SK-N-SH (cell line): Measurements from ENCODE around the gene SNAPC1. TPM values are rescaled to one million over a fixed set of nuclear protein-coding genes. Genes with fewer than 3 reads are reported as not detected.

Source experiments
- CTCF ChIA-PET: fragments of 300-600, 350-600 bp; formaldehyde crosslinking; extraction: SDS; loops from one replicate; lab custom pipeline; 2021; lab: Yijun Ruan, JAX
- POLR2A ChIA-PET: fragments of 350-600 bp; sonication (Branson Sonifier 250); formaldehyde crosslinking; extraction: SDS; loops from one replicate; lab custom pipeline; 2020; ENCODE audit warnings: antibody characterized with exemption, inconsistent platforms; lab: Yijun Ruan, JAX
- DNase-seq: peaks from one replicate; pipeline ENCODE4 v3.0.0; 2012
- H2AFZ ChIP-seq: fragments of 200-600 bp; sonication (generic); 2 replicates; pipeline ENCODE4 v1.8.1; 2016; ENCODE audit warnings: antibody characterized with exemption, mild to moderate bottlenecking, low read depth
- H3F3A ChIP-seq: fragments of 200-600 bp; sonication (generic); replicated peaks from 2 replicates; pipeline ENCODE3; 2016; ENCODE audit warnings: antibody characterized with exemption, mild to moderate bottlenecking; ENCODE audit not compliant: insufficient read depth
- H3K27ac ChIP-seq, 2 experiments: fragments of 200-500 bp in 1 of 2; fragments of 200-600 bp in 1 of 2; sonication (Bioruptor generic) in 1 of 2; sonication (generic), shearing (Covaris generic) in 1 of 2; 2 replicates each; pipeline versions ENCODE4 v1.5.1 to v1.6.1; 2014 to 2016; ENCODE audit warnings: low read depth in 2 of 2, inconsistent platforms in 1 of 2, low read length in 1 of 2, mild to moderate bottlenecking in 1 of 2, mixed read lengths in 1 of 2
- H3K27me3 ChIP-seq: fragments of 200-600 bp; sonication (generic), shearing (Covaris generic); 2 replicates; pipeline ENCODE4 v1.6.1; 2016; ENCODE audit warnings: mixed run types; ENCODE audit not compliant: insufficient read depth
- H3K36me3 ChIP-seq, 2 experiments: fragments of 200-500 bp in 1 of 2; fragments of 200-600 bp in 1 of 2; sonication (Bioruptor generic) in 1 of 2; sonication (generic) in 1 of 2; replicated peaks in 1 of 2; 2 replicates each; pipeline versions ENCODE3 to v1.5.1; 2014 to 2016; ENCODE audit warnings: low read length in 1 of 2, mild to moderate bottlenecking in 1 of 2; ENCODE audit not compliant: insufficient read depth in 2 of 2, control insufficient read depth in 1 of 2
- H3K4me1 ChIP-seq, 2 experiments: fragments of 200-500 bp in 1 of 2; fragments of 200-600 bp in 1 of 2; sonication (Bioruptor generic) in 1 of 2; sonication (generic), shearing (Covaris generic) in 1 of 2; 2 replicates each; pipeline versions ENCODE4 v1.5.1 to v1.6.1; 2014 to 2016; ENCODE audit warnings: low read depth in 1 of 2, low read length in 1 of 2, mixed run types in 1 of 2; ENCODE audit not compliant: insufficient read depth in 2 of 2, control insufficient read depth in 1 of 2
- H3K4me2 ChIP-seq: fragments of 200-600 bp; sonication (generic), shearing (Covaris generic); 2 replicates; pipeline ENCODE4 v1.6.1; 2017; ENCODE audit warnings: mixed run types
- H3K4me3 ChIP-seq, 2 experiments: fragments of 200-500 bp in 1 of 2; fragments of 200-600 bp in 1 of 2; sonication (Bioruptor generic) in 1 of 2; sonication (generic), shearing (Covaris generic) in 1 of 2; 2 replicates each; pipeline versions ENCODE4 v1.5.1 to v1.8.1; 2014 to 2016; ENCODE audit warnings: low read depth in 2 of 2, inconsistent platforms in 1 of 2, low read length in 1 of 2, mild to moderate bottlenecking in 1 of 2, mixed read lengths in 1 of 2, moderate library complexity in 1 of 2
- H3K79me2 ChIP-seq: fragments of 200-600 bp; sonication (generic); 2 replicates; pipeline ENCODE4 v1.8.1; 2017; ENCODE audit warnings: mild to moderate bottlenecking; ENCODE audit not compliant: insufficient read depth
- H3K9ac ChIP-seq: fragments of 200-600 bp; sonication (generic); 2 replicates; pipeline ENCODE4 v1.6.1; 2017; ENCODE audit warnings: mixed run types
- H3K9me2 ChIP-seq: fragments of 200-600 bp; sonication (generic); 2 replicates; pipeline ENCODE4 v1.6.1; 2017; ENCODE audit warnings: mixed run types
- H3K9me3 ChIP-seq: fragments of 200-600 bp; sonication (generic); 2 replicates; pipeline ENCODE4 v1.6.1; 2017; ENCODE audit warnings: mixed run types, mild to moderate bottlenecking, moderate library complexity
- H4K20me1 ChIP-seq: fragments of 200-600 bp; sonication (generic); 2 replicates; pipeline ENCODE4 v1.6.1; 2017; ENCODE audit warnings: mild to moderate bottlenecking, mixed run types; ENCODE audit not compliant: insufficient read depth
- CHD2 ChIP-seq: fragments of 150-350 bp; IDR thresholded peaks from 2 replicates; pipeline ENCODE4 v1.6.1; 2018; ENCODE audit warnings: low read length; ENCODE audit not compliant: partially characterized antibody
- EP300 ChIP-seq, 2 experiments: IDR thresholded peaks; 2 replicates each; pipeline versions ENCODE4 v1.4.0 to v1.6.1; 2012; ENCODE audit warnings: borderline replicate concordance in 1 of 2, low read depth in 1 of 2, low read length in 1 of 2
- GATA2 ChIP-seq: sonication (generic); formaldehyde crosslinking; IDR thresholded peaks from 2 replicates; pipeline ENCODE4 v1.5.0; 2020; ENCODE audit warnings: mild to moderate bottlenecking, missing genetic modification reagents
- JUND ChIP-seq: IDR thresholded peaks from 2 replicates; pipeline ENCODE4 v1.4.0; 2012
- MEF2A ChIP-seq: IDR thresholded peaks from 2 replicates; pipeline ENCODE4 v1.4.0; 2012; ENCODE audit warnings: low read depth, borderline replicate concordance
- NFIC ChIP-seq: IDR thresholded peaks from 2 replicates; pipeline ENCODE4 v1.4.0; 2012; ENCODE audit warnings: borderline replicate concordance
- NRF1 ChIP-seq: IDR thresholded peaks from 2 replicates; pipeline ENCODE4 v1.6.1; 2012; ENCODE audit warnings: low read depth, mild to moderate bottlenecking, low read length
- POLR2AphosphoS5 ChIP-seq: IDR thresholded peaks from 2 replicates; pipeline ENCODE4 v1.6.1; 2012; ENCODE audit warnings: low read depth, low read length
- RCOR1 ChIP-seq: fragments of 150-350 bp; IDR thresholded peaks from 2 replicates; pipeline ENCODE4 v1.6.1; 2017; ENCODE audit warnings: antibody characterized with exemption, low read length
- RFX5 ChIP-seq: IDR thresholded peaks from 2 replicates; pipeline ENCODE4 v1.6.1; 2012; ENCODE audit warnings: mild to moderate bottlenecking, improper control_type of control experiment, low read length
- SMC3 ChIP-seq: IDR thresholded peaks from 2 replicates; pipeline ENCODE4 v1.6.1; 2012; ENCODE audit warnings: low read depth, low read length, improper control_type of control experiment
- TAF1 ChIP-seq: IDR thresholded peaks from 2 replicates; pipeline ENCODE4 v1.6.1; 2012; ENCODE audit warnings: low read depth, mild to moderate bottlenecking, low read length, moderate library complexity, borderline replicate concordance
- TCF12 ChIP-seq: IDR thresholded peaks from 2 replicates; pipeline ENCODE4 v1.4.0; 2012
- YY1 ChIP-seq: IDR thresholded peaks from 2 replicates; pipeline ENCODE4 v1.4.0; 2012; ENCODE audit warnings: low read depth, mild to moderate bottlenecking
- WGBS: methylation state at CpG from one replicate; pipeline ENCODE4 v1.1.6; 2017; ENCODE audit warnings: low lambda C conversion rate; 5-methylcytosine and 5-hydroxymethylcytosine counted together
- polyA plus RNA-seq, 3 experiments: library from polyadenylated mRNA; depleted of rRNA; stranded (reverse); fragments of >200 nt; gene quantifications; 2 replicates each; pipeline ENCODE4 v1.2.3, GENCODE V29; 2012
- TF ChIP-seq, protein P1 (sequence below): fragments of 150-350 bp; IDR thresholded peaks from 2 replicates; pipeline ENCODE4 v1.6.1; 2016; ENCODE audit warnings: mild to moderate bottlenecking, low read depth, low read length
- TF ChIP-seq, protein P2 (sequence below): IDR thresholded peaks from 2 replicates; pipeline ENCODE4 v1.4.0; 2012; ENCODE audit warnings: low read depth, borderline replicate concordance
- TF ChIP-seq, protein P3 (sequence below): fragments of 150-350 bp; IDR thresholded peaks from 2 replicates; pipeline ENCODE4 v1.6.1; 2017; ENCODE audit warnings: antibody characterized with exemption, low read length, low read depth, borderline replicate concordance
- TF ChIP-seq, protein P4 (sequence below): IDR thresholded peaks from 2 replicates; pipeline ENCODE4; 2012
- TF ChIP-seq, protein P5 (sequence below): IDR thresholded peaks from 2 replicates; pipeline ENCODE4 v1.4.0; 2012; ENCODE audit warnings: low read depth, borderline replicate concordance

SNAPC1 gene
- polyA plus RNA-seq, 1 of the 3 experiments (the other 2 are of a cell fraction) = 3.4 TPM

DNA sequence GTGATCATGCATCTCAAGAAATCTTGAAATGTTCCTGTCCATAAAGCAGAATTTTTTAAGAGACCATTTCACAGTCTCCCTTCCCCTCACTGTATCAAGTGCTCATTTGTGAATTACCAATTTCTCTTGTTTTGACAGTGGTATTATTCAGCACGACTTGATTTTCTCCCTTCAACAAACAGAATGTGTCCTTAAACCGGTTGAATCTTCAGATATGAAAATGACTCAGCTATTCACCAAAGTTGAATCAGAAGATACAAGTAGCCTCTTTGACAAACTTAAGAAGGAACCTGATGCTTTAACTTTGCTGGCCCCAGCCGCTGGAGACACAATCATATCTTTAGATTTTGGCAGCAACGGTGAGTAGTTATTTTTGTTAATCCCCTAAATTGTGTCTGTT is 25.5 kb upstream of the SNAPC1 start:
- 79% methylated on average over 4 of the region's 4 CpGs for WGBS
- ChIA-PET CTCF (interaction anchor here (0.6 to 1.4 kb wide), 3 partner anchors 13 to 286 kb away, joined by 3 to 5 read pairs (median 3); no protein-coding TSS in a partner anchor), POLR2A (no interaction called here)
- Histone ChIP-seq H3K4me3 (no peak overlapping the region), H4K20me1 (no peaks in the 10 kb centered on the region; the same call in 1 of the 2 replicates), H2AFZ (no peak overlapping the region), H3K9me2 (no peaks in the 10 kb centered on the region), H3K4me2 (no peak overlapping the region), H3K27me3 (no peaks in the 10 kb centered on the region), H3K79me2 (peaks cover 26% of the 10 kb centered on the region), H3K27ac (no peak overlapping the region; a peak in 1 of 4 replicates), H3F3A (peaks cover 14% of the 10 kb centered on the region), H3K9ac (no peak overlapping the region), H3K9me3 (no peaks in the 10 kb centered on the region), H3K4me1 (no peaks in the 10 kb centered on the region; a peak in 1 of 4 replicates), H3K36me3 (peaks cover 83 to 85% of the 10 kb centered on the region in 2 experiments)
- TF ChIP-seq, protein P1, sequence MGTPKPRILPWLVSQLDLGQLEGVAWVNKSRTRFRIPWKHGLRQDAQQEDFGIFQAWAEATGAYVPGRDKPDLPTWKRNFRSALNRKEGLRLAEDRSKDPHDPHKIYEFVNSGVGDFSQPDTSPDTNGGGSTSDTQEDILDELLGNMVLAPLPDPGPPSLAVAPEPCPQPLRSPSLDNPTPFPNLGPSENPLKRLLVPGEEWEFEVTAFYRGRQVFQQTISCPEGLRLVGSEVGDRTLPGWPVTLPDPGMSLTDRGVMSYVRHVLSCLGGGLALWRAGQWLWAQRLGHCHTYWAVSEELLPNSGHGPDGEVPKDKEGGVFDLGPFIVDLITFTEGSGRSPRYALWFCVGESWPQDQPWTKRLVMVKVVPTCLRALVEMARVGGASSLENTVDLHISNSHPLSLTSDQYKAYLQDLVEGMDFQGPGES = no peak
- no peak for TF ChIP-seq CHD2
- TF ChIP-seq TCF12 = no peak
- TF ChIP-seq, protein P2, sequence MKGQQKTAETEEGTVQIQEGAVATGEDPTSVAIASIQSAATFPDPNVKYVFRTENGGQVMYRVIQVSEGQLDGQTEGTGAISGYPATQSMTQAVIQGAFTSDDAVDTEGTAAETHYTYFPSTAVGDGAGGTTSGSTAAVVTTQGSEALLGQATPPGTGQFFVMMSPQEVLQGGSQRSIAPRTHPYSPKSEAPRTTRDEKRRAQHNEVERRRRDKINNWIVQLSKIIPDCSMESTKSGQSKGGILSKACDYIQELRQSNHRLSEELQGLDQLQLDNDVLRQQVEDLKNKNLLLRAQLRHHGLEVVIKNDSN = no peak
- TF ChIP-seq NRF1 = no peak
- TF ChIP-seq, protein P3, sequence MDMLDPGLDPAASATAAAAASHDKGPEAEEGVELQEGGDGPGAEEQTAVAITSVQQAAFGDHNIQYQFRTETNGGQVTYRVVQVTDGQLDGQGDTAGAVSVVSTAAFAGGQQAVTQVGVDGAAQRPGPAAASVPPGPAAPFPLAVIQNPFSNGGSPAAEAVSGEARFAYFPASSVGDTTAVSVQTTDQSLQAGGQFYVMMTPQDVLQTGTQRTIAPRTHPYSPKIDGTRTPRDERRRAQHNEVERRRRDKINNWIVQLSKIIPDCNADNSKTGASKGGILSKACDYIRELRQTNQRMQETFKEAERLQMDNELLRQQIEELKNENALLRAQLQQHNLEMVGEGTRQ = no peak
- TF ChIP-seq SMC3 = no peak
- TF ChIP-seq, protein P4, sequence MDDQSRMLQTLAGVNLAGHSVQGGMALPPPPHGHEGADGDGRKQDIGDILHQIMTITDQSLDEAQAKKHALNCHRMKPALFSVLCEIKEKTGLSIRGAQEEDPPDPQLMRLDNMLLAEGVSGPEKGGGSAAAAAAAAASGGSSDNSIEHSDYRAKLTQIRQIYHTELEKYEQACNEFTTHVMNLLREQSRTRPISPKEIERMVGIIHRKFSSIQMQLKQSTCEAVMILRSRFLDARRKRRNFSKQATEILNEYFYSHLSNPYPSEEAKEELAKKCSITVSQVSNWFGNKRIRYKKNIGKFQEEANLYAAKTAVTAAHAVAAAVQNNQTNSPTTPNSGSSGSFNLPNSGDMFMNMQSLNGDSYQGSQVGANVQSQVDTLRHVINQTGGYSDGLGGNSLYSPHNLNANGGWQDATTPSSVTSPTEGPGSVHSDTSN = no peak
- TF ChIP-seq RCOR1 = no peak
- TF ChIP-seq EP300 (IDR thresholded peaks at IDR 0.05; ENCODE audit: borderline replicate concordance in 1 of 2, low read depth in 1 of 2, low read length in 1 of 2) = no peak
- TF ChIP-seq GATA2 (CRISPR knock-in tag) = no peak
- TF ChIP-seq YY1 = no peak
- TF ChIP-seq RFX5 = no peak
- TF ChIP-seq, protein P5, sequence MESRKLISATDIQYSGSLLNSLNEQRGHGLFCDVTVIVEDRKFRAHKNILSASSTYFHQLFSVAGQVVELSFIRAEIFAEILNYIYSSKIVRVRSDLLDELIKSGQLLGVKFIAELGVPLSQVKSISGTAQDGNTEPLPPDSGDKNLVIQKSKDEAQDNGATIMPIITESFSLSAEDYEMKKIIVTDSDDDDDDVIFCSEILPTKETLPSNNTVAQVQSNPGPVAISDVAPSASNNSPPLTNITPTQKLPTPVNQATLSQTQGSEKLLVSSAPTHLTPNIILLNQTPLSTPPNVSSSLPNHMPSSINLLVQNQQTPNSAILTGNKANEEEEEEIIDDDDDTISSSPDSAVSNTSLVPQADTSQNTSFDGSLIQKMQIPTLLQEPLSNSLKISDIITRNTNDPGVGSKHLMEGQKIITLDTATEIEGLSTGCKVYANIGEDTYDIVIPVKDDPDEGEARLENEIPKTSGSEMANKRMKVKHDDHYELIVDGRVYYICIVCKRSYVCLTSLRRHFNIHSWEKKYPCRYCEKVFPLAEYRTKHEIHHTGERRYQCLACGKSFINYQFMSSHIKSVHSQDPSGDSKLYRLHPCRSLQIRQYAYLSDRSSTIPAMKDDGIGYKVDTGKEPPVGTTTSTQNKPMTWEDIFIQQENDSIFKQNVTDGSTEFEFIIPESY = no peak
- TF ChIP-seq POLR2AphosphoS5 = no peak
- TF ChIP-seq NFIC = no peak
- no peak for TF ChIP-seq JUND
- TF ChIP-seq TAF1 = no peak
- no peak for TF ChIP-seq MEF2A
- no peak for DNase-seq
